CD4-positive, alpha-beta T cell (primary cell): ENCODE data around the gene QKI. TPM values are rescaled to one million over a fixed set of nuclear protein-coding genes. Genes with fewer than 3 reads are reported as not detected.

Experiments used
- ATAC-seq: fragments of 200-7000 bp; cut with Tn5 transposase; one replicate; pipeline ENCODE4 v1.10.0; 2022; ENCODE audit warnings: mild to moderate bottlenecking; ENCODE audit not compliant: poor library complexity
- CTCF ChIA-PET: fragments of 350-600 bp; sonication (Branson Sonifier 250); formaldehyde crosslinking; loops from one replicate; lab custom pipeline; 2021; ENCODE audit warnings: antibody characterized with exemption, inconsistent platforms; lab: Charles Lee
- POLR2A ChIA-PET: fragments of 350-600 bp; sonication (Branson Sonifier 250); formaldehyde crosslinking; loops from one replicate; lab custom pipeline; 2021; ENCODE audit warnings: antibody characterized with exemption, inconsistent platforms; lab: Charles Lee
- DNase-seq, 14 experiments: peaks; one replicate each; pipeline ENCODE4 v3.0.0-alpha.2; 2013 to 2020; ENCODE audit warnings: mixed read lengths in 2 of 14
- H3K27ac ChIP-seq, 2 donors: one replicate each; pipeline versions ENCODE4 v1.5.1 to v1.7.0; 2013; ENCODE audit warnings: low read length in 2 of 2, low read depth in 1 of 2, mild to moderate bottlenecking in 1 of 2
- H3K27me3 ChIP-seq, 2 experiments: 1 replicate in 1 of 2; 2 replicates in 1 of 2; pipeline versions ENCODE4 v1.6.1 to v1.7.0; 2013; ENCODE audit warnings: low read length in 2 of 2, control low read depth in 1 of 2, mild to moderate bottlenecking in 1 of 2, moderate library complexity in 1 of 2; ENCODE audit not compliant: insufficient read depth in 2 of 2, control insufficient read depth in 1 of 2
- H3K36me3 ChIP-seq: one replicate; pipeline ENCODE4 v1.6.1; 2013; ENCODE audit warnings: low read length, control low read depth; ENCODE audit not compliant: insufficient read depth
- H3K4me1 ChIP-seq: one replicate; pipeline ENCODE4 v1.6.1; 2013; ENCODE audit warnings: low read length, control low read depth; ENCODE audit not compliant: insufficient read depth
- H3K4me3 ChIP-seq: one replicate; pipeline ENCODE4 v1.5.1; 2013; ENCODE audit warnings: mild to moderate bottlenecking, low read length, moderate library complexity
- H3K9me3 ChIP-seq, 2 experiments: 1 replicate in 1 of 2; 2 replicates in 1 of 2; pipeline versions ENCODE4 v1.6.1 to v1.7.0; 2013; ENCODE audit warnings: low read length in 2 of 2, mild to moderate bottlenecking in 2 of 2, control low read depth in 1 of 2, moderate library complexity in 1 of 2; ENCODE audit not compliant: control insufficient read depth in 1 of 2, insufficient read depth in 1 of 2
- H3K27ac Mint-ChIP-seq: one replicate; pipeline ENCODE4 v1.8.0; 2020; ENCODE audit warnings: mixed read lengths
- H3K27me3 Mint-ChIP-seq: one replicate; pipeline ENCODE4 v1.8.0; 2021; ENCODE audit warnings: mixed read lengths
- H3K36me3 Mint-ChIP-seq: one replicate; pipeline ENCODE4 v1.8.0; 2021; ENCODE audit warnings: low read depth, mixed read lengths
- H3K4me1 Mint-ChIP-seq: one replicate; pipeline ENCODE4 v1.8.0; 2021; ENCODE audit warnings: low read depth, mixed read lengths
- H3K4me3 Mint-ChIP-seq: one replicate; pipeline ENCODE4 v1.8.0; 2020; ENCODE audit warnings: mild to moderate bottlenecking, mixed read lengths
- H3K9me3 Mint-ChIP-seq: one replicate; pipeline ENCODE4 v1.8.0; 2020; ENCODE audit warnings: mixed read lengths
- CTCF ChIP-seq: fragments of 200-600 bp; IDR thresholded peaks from one replicate; pipeline ENCODE4 v1.8.0; 2022; ENCODE audit warnings: antibody characterized with exemption, mild to moderate bottlenecking
- intact Hi-C, 2 experiments: fragments of 100-400 bp; cut with DNase I in 1 of 2; cut with micrococcal nuclease in 1 of 2; formaldehyde crosslinking; loops; one replicate each; pipeline versions ENCODE4 v1.15.1 to v1.9.0; 2023 to 2025; cut with DNase I, micrococcal nuclease
- total RNA-seq, 174 experiments: library from RNA in 2 of 174; stranded (reverse) in 2 of 174; gene quantifications; one replicate each; pipeline ENCODE4 v1.2.3 and lab custom pipeline; 2021 to 2026

QKI gene
- total RNA-seq, 2 experiments from 2014 or later = 60.7 to 67.3 TPM

- TF ChIP-seq CTCF = no peak
- CTCF ChIA-PET = no interaction called here
- no peaks in the 10 kb centered on the region for H3K36me3 ChIP-seq
- intact Hi-C loops = no loop called here
- no peaks in the 10 kb centered on the region for H3K4me1 Mint-ChIP-seq
- H3K27ac Mint-ChIP-seq = no peak overlapping the region
- H3K9me3 ChIP-seq = no peaks in the 10 kb centered on the region
- H3K4me3 ChIP-seq = no peak overlapping the region
- H3K27ac ChIP-seq = no peak overlapping the region
- H3K36me3 Mint-ChIP-seq = no peaks in the 10 kb centered on the region
- DNase-seq (no peak), ATAC-seq (no peak)
- no peak overlapping the region for H3K4me3 Mint-ChIP-seq
- POLR2A ChIA-PET = no interaction called here
- H3K9me3 Mint-ChIP-seq = no peaks in the 10 kb centered on the region
- H3K4me1 ChIP-seq = no peaks in the 10 kb centered on the region
- no peaks in the 10 kb centered on the region for H3K27me3 ChIP-seq
- peaks cover 15% of the 10 kb centered on the region for H3K27me3 Mint-ChIP-seq
Measured at GRCh38 chr6:163376187-163376586, 38.3 kb upstream of the QKI start.

DNA sequence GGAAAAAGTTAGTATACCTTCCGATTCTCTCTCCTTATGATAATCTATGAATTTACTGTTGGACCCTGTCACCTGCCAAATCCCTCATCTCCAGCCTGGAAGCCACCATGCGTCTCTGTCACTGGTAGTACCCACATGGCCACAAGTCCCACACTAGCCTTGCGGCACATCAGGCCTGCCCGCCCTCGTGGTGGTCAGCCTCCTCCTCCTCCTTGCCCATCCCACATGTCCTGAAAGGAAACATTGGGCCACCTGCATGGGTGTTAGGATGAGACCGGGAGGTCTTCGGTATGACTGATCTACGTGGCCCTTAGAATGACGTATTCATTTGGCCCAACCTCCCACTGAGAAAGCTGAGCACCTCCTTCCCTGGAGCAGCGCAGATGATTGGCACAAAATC is 37.0 kb upstream of the QKI start:
- H3K4me3 Mint-ChIP-seq = no peak overlapping the region
- H3K9me3 ChIP-seq = no peaks in the 10 kb centered on the region
- H3K27ac Mint-ChIP-seq = no peak overlapping the region
- no peaks in the 10 kb centered on the region for H3K4me1 ChIP-seq
- POLR2A ChIA-PET = no interaction called here
- H3K4me3 ChIP-seq = no peak overlapping the region
- H3K4me1 Mint-ChIP-seq = no peaks in the 10 kb centered on the region
- TF ChIP-seq CTCF = no peak
- no peak overlapping the region for H3K27ac ChIP-seq
- no peak for ATAC-seq
- H3K27me3 Mint-ChIP-seq = peaks cover 15% of the 10 kb centered on the region
- no peaks in the 10 kb centered on the region for H3K36me3 Mint-ChIP-seq
- DNase-seq = no peak
- CTCF ChIA-PET = no interaction called here
- no peaks in the 10 kb centered on the region for H3K9me3 Mint-ChIP-seq
- H3K27me3 ChIP-seq = no peaks in the 10 kb centered on the region
- no peaks in the 10 kb centered on the region for H3K36me3 ChIP-seq
- intact Hi-C loops = no loop called here

GRCh38 chr6:163380216-163380615 is 34.3 kb upstream of the QKI start:
- Histone ChIP-seq H3K4me3 (no peak overlapping the region), H3K36me3 (no peaks in the 10 kb centered on the region), H3K4me1 (no peaks in the 10 kb centered on the region), H3K9me3 (peaks cover 4 to 6% of the 10 kb centered on the region in 2 experiments), H3K27ac (no peak overlapping the region), H3K27me3 (no peaks in the 10 kb centered on the region)
- ChIA-PET POLR2A (interaction anchor here (0.6 kb wide), 1 partner anchor 15 kb away, joined by 3 read pairs; no protein-coding TSS in a partner anchor), CTCF (no interaction called here)
- DNase-seq = no peak
- TF ChIP-seq CTCF = no peak
- Mint-ChIP-seq H3K27me3 (peaks cover 15% of the 10 kb centered on the region), H3K4me3 (no peak overlapping the region), H3K27ac (no peak overlapping the region), H3K4me1 (no peaks in the 10 kb centered on the region), H3K36me3 (no peaks in the 10 kb centered on the region), H3K9me3 (no peaks in the 10 kb centered on the region)
- no peak for ATAC-seq
- intact Hi-C loops = no loop called here
